Upper lobe of left lung (tissue), 4 donors: ENCODE data around the gene COL17A1.

Experiments
- CTCF ChIP-seq, 6 experiments: fragments of 450-650 bp in 4 of 6; fragments of 200-600 bp in 2 of 6; sonication (generic) in 2 of 6; IDR thresholded peaks; one replicate each; pipeline ENCODE4 v1.5.1; 2016 to 2019; ENCODE audit warnings: antibody characterized with exemption in 6 of 6
- POLR2AphosphoS5 ChIP-seq, 2 donors: sonication (generic); formaldehyde crosslinking; IDR thresholded peaks; one replicate each; pipeline ENCODE4 v1.5.1; 2017; ENCODE audit warnings: antibody characterized with exemption in 2 of 2

GRCh38 chr10:104109908-104110662 lies 24.4 kb upstream of the COL17A1 start:
- TF ChIP-seq CTCF (IDR thresholded peaks at IDR 0.05) (no peak), POLR2AphosphoS5 (IDR thresholded peaks at IDR 0.05) (no peak)
